Measurements from ENCODE around the gene MAP1LC3B. TPM values are rescaled to one million over a fixed set of nuclear protein-coding genes. Genes with fewer than 3 reads are reported as not detected.

MAP1LC3B gene
- polyA plus RNA-seq, 2 of the 4 experiments (the other 2 are of a cell fraction), result 52.3 to 94.1 TPM

DNA sequence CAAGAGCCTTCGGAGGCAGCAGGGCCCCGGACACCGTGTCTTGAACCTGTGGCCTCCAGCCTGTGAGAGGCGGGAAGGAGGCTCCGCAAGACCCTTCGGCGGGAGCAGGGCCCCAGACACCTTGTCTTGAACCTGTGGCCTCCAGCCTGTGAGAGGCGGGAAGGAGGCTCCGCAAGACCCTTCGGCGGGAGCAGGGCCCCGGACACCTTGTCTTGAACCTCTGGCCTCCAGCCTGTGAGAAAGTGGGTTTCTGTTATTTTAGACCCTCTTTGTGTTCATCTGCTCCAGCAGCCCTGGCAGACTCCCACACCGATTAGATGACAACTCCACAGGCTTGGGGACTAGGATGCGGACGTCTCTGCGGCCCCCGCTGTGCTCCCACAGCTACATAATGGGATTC, 38.5 kb upstream of the MAP1LC3B start:
- 95% methylated on average over 15 of the region's 17 CpGs for WGBS (ENCODE audit: missing lambda C conversion rate)
- DNase-seq (ENCODE audit: low read depth in 1 of 2, low spot score in 1 of 2) (no peak), ATAC-seq (no peak), FAIRE-seq (no peak)
- CTCF ChIA-PET, result no interaction called here
- Histone ChIP-seq H3K4me1 (no peaks in the 10 kb centered on the region), H3K9me3 (no peaks in the 10 kb centered on the region), H3K27ac (no peak overlapping the region), H3K4me3 (no peak overlapping the region), H3K4me2 (no peak overlapping the region)
- POLR2A ChIA-PET, result no interaction called here
- no peak for TF ChIP-seq MYC (IDR thresholded peaks at IDR 0.05; ENCODE audit: borderline replicate concordance, low read length)
- TF ChIP-seq FOSB (CRISPR knock-in tag; IDR thresholded peaks at IDR 0.05), result no peak
- no peak for TF ChIP-seq POLR2A (IDR thresholded peaks at IDR 0.05; ENCODE audit: low read length)
- TF ChIP-seq CBX2 (IDR thresholded peaks at IDR 0.05; ENCODE audit: borderline replicate concordance, low read depth), result no peak
- no peak for TF ChIP-seq PHF8 (IDR thresholded peaks at IDR 0.05; ENCODE audit: borderline replicate concordance, low read depth)
- TF ChIP-seq HOXB13 (CRISPR knock-in tag; IDR thresholded peaks at IDR 0.05; ENCODE audit: low read depth), result no peak
- no peak for TF ChIP-seq GATA3 (IDR thresholded peaks at IDR 0.05; ENCODE audit: borderline replicate concordance)
- TF ChIP-seq EHMT2 (IDR thresholded peaks at IDR 0.05; ENCODE audit: low read depth), result no peak
- TF ChIP-seq, protein P1, sequence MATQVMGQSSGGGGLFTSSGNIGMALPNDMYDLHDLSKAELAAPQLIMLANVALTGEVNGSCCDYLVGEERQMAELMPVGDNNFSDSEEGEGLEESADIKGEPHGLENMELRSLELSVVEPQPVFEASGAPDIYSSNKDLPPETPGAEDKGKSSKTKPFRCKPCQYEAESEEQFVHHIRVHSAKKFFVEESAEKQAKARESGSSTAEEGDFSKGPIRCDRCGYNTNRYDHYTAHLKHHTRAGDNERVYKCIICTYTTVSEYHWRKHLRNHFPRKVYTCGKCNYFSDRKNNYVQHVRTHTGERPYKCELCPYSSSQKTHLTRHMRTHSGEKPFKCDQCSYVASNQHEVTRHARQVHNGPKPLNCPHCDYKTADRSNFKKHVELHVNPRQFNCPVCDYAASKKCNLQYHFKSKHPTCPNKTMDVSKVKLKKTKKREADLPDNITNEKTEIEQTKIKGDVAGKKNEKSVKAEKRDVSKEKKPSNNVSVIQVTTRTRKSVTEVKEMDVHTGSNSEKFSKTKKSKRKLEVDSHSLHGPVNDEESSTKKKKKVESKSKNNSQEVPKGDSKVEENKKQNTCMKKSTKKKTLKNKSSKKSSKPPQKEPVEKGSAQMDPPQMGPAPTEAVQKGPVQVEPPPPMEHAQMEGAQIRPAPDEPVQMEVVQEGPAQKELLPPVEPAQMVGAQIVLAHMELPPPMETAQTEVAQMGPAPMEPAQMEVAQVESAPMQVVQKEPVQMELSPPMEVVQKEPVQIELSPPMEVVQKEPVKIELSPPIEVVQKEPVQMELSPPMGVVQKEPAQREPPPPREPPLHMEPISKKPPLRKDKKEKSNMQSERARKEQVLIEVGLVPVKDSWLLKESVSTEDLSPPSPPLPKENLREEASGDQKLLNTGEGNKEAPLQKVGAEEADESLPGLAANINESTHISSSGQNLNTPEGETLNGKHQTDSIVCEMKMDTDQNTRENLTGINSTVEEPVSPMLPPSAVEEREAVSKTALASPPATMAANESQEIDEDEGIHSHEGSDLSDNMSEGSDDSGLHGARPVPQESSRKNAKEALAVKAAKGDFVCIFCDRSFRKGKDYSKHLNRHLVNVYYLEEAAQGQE (IDR thresholded peaks at IDR 0.05), result no peak
- no peak for TF ChIP-seq FOSL2 (IDR thresholded peaks at IDR 0.05)
- no peak for TF ChIP-seq FOSL2 (CRISPR knock-in tag; IDR thresholded peaks at IDR 0.05)
- TF ChIP-seq, protein P2, sequence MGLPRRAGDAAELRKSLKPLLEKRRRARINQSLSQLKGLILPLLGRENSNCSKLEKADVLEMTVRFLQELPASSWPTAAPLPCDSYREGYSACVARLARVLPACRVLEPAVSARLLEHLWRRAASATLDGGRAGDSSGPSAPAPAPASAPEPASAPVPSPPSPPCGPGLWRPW (IDR thresholded peaks at IDR 0.05), result no peak
- TF ChIP-seq SREBF2 (IDR thresholded peaks at IDR 0.05), result no peak
- TF ChIP-seq ZSCAN20 (CRISPR knock-in tag; IDR thresholded peaks at IDR 0.05), result no peak
- TF ChIP-seq HEYL (CRISPR knock-in tag; IDR thresholded peaks at IDR 0.05), result no peak
- no peak for TF ChIP-seq SMC3 (IDR thresholded peaks at IDR 0.05)
- TF ChIP-seq POLR2AphosphoS2 (conservative IDR thresholded peaks at IDR 0.05; ENCODE audit: low read length), result no peak
- no peak for TF ChIP-seq KDM1A (IDR thresholded peaks at IDR 0.05; ENCODE audit: low read depth)
- no peak for TF ChIP-seq HDAC2 (IDR thresholded peaks at IDR 0.05)
- TF ChIP-seq NR3C1 (IDR thresholded peaks at IDR 0.05), result no peak

DNA sequence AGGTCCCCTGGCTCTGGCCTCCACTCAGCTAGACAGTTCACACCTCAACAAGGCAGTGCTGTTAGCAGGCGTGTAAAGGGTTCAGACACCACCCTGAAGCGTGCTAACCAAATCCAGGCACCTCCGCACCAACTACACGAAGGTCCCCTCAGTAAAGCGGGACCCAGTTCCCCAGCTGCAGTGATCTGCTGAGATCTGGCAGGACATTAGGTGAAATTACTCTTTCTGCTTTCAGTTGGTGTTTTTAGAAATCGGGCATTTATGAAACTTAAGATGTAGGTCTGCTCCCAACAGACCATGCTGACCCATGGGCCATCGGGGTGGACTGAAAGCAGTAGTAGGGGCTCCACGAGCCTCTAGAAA, 35.7 kb upstream of the MAP1LC3B start:
- TF ChIP-seq, protein P3, sequence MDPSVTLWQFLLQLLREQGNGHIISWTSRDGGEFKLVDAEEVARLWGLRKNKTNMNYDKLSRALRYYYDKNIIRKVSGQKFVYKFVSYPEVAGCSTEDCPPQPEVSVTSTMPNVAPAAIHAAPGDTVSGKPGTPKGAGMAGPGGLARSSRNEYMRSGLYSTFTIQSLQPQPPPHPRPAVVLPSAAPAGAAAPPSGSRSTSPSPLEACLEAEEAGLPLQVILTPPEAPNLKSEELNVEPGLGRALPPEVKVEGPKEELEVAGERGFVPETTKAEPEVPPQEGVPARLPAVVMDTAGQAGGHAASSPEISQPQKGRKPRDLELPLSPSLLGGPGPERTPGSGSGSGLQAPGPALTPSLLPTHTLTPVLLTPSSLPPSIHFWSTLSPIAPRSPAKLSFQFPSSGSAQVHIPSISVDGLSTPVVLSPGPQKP (IDR thresholded peaks at IDR 0.05; ENCODE audit: low read depth, low read length), result no peak
- TF ChIP-seq SREBF2 (IDR thresholded peaks at IDR 0.05), result no peak
- TF ChIP-seq KDM1A (IDR thresholded peaks at IDR 0.05; ENCODE audit: low read depth), result no peak
- TF ChIP-seq ESRRA (IDR thresholded peaks at IDR 0.05; ENCODE audit: borderline replicate concordance, low read length), result no peak
- TF ChIP-seq MAFK (IDR thresholded peaks at IDR 0.05; ENCODE audit: partially characterized antibody), result no peak
- no peak for TF ChIP-seq FOXS1 (CRISPR knock-in tag; IDR thresholded peaks at IDR 0.05)
- no peak for TF ChIP-seq ZC3H11A (IDR thresholded peaks at IDR 0.05)
- Histone ChIP-seq H3K4me3 (no peak overlapping the region), H3K4me1 (no peaks in the 10 kb centered on the region), H3K4me2 (no peak overlapping the region), H3K9me3 (no peaks in the 10 kb centered on the region), H3K27ac (no peak overlapping the region)
- WGBS (ENCODE audit: missing lambda C conversion rate), result 92% methylated on average over 8 of the region's 8 CpGs
- DNase-seq (ENCODE audit: low read depth in 1 of 2, low spot score in 1 of 2) (no peak), FAIRE-seq (no peak), ATAC-seq (no peak)
- CTCF ChIA-PET, result interaction anchor here (0.6 to 2.6 kb wide), 3 partner anchors 12 to 1557 kb away, joined by 3 to 6 read pairs (median 3); no protein-coding TSS in a partner anchor
- POLR2A ChIA-PET, result no interaction called here

Measured in A549 (cell line).